Measurements from ENCODE around the gene TRIM16. TPM values are rescaled to one million over a fixed set of nuclear protein-coding genes. Genes with fewer than 3 reads are reported as not detected.
"Not testable (repeated sequence)": the region's sequence is repeated elsewhere in the genome, so short reads cannot be mapped to it uniquely, and the experiment has no call there.

The TRIM16 gene
- total RNA-seq (2011; cell fraction: chromatin; rRNA removed; ENCODE audit: low replicate concordance), result 30.2 and 38.0 TPM in 2 replicates
- total RNA-seq (2011; cell fraction: nucleolus; rRNA removed), result 16.8 and 18.2 TPM in 2 replicates
- 20.8 and 26.6 TPM in 2 replicates for total RNA-seq (2011; cell fraction: nucleoplasm; rRNA removed)
- 7.0 and 8.2 TPM in 2 replicates for total RNA-seq (2014; rRNA removed)
- total RNA-seq (2014; rRNA removed; fragmentation: Illumina TruSeq; extraction: Trizol), result 9.2 and 10.3 TPM in 2 replicates
- total RNA-seq (2015; rRNA removed; fragmentation: Illumina TruSeq; extraction: Trizol), result 7.8 and 8.7 TPM in 2 replicates
- total RNA-seq (2021), result 8.2 and 9.2 TPM in 2 replicates
- 7.6 and 8.0 TPM in 2 replicates for polyA plus RNA-seq (2011; rRNA removed)
- 5.2 and 8.0 TPM in 2 replicates for polyA plus RNA-seq (2011; cell fraction: cytosol; rRNA removed)
- 10.4 and 11.9 TPM in 2 replicates for polyA plus RNA-seq (2011; cell fraction: nucleus; rRNA removed)
- 6.9 and 16.2 TPM in 2 replicates for polyA plus RNA-seq (2012)
- 6.4 and 8.3 TPM in 2 replicates for polyA plus RNA-seq (2014; fragmentation: Illumina TruSeq; extraction: Trizol)
- polyA plus RNA-seq (2014; fragmentation: Nextera tagmentation; extraction: Ambion mirVana), result 1 to 10 TPM; 3.5 to 4.1 TPM
- 6.7 and 10.7 TPM in 2 replicates for polyA plus RNA-seq (2014; rRNA removed)
- 18.3 and 26.4 TPM in 2 replicates for polyA minus RNA-seq (2011; rRNA and poly(A)+ RNA removed)
- polyA minus RNA-seq (2011; cell fraction: cytosol; rRNA and poly(A)+ RNA removed), result 11.9 and 16.7 TPM in 2 replicates
- polyA minus RNA-seq (2011; cell fraction: nucleus; rRNA and poly(A)+ RNA removed), result 11.4 and 20.7 TPM in 2 replicates
- Bru-seq, nascent RNA, result percentile 67 among the genes with signal in this experiment
- BruChase-seq, experiment 1, labeled RNA remaining after a 2-hour chase, result percentile 67 among the genes with signal in this experiment
- BruChase-seq, experiment 2, labeled RNA remaining after a 6-hour chase, result percentile 65 among the genes with signal in this experiment
- long read RNA-seq, experiment 1, partial matches to known transcripts, result 5 of 17 reads
- long read RNA-seq, experiment 1, other reads (novel, unspliced or antisense), result 12 of 17 reads
- long read RNA-seq, experiment 2, partial matches to known transcripts, result 1 of 6 reads
- long read RNA-seq, experiment 2, other reads (novel, unspliced or antisense), result 4 of 6 reads
- long read RNA-seq, experiment 3, partial matches to known transcripts, result 1 of 3 reads
- long read RNA-seq, experiment 3, other reads (novel, unspliced or antisense), result 2 of 3 reads

DNA sequence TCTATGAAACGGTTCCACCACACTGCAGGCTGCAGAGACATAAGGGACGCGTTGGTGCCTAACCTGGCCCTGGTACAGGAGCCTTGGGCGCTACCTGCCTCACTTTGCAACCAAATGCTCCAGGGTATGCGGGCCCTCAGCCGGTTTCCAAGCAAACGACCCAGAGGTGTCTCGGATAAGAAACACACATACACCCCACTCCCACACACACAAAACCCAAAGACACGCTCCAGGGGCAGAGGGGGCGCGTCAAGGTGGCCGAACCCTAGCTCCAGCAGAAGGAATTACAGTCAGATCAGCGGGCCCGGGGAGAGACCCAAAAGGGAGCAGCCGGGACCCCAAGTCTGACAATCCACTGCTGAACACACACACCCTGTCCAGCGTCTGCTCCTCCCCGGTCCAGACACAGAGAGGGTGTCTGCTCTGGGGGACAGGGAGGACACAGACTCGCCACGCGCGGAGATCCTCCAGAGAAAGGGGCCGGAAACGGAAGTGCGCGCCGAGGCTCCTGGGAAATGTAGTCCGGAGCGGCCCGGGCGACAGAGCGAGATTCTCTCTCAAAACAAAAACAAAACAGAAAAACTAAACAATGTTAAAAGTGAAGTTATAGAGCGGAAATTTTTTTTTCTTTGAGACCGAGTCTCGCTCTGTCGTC, at the start of gene TRIM16:
Gene TRIM16, minus strand, starts transcription at position 488 of the 655 bp plus-strand sequence. CDS start 32,702 bp downstream, outside the sequence.
- H3K9me1 ChIP-seq (ENCODE audit: control insufficient read depth, insufficient read depth, low read length); H4K20me1 ChIP-seq (replicated peaks; ENCODE audit: control insufficient read depth, insufficient read depth, low read length); CTCF ChIA-PET (ENCODE audit: low intra/inter-chr PET ratio); H3K79me2 ChIP-seq (ENCODE audit: control insufficient read depth, insufficient read depth, low read length); H3K4me1 ChIP-seq (replicated peaks in 1 of 2; ENCODE audit: control insufficient read depth in 2 of 2, insufficient read depth in 2 of 2, low read length in 2 of 2); POLR2A ChIA-PET; in situ Hi-C loops (cut with MboI); H3K36me3 ChIP-seq (ENCODE audit: control insufficient read depth, insufficient read depth, low read length); H3K27me3 ChIP-seq (ENCODE audit: control insufficient read depth in 2 of 2, insufficient read depth in 2 of 2, low read length in 2 of 2); H3K9me3 ChIP-seq (replicated peaks; ENCODE audit: control insufficient read depth, insufficient read depth, low read depth, low read length); intact Hi-C loops (cut with micrococcal nuclease): not testable (repeated sequence)
- peak within 1 kb of the TSS; percentile 94 for H2AFZ ChIP-seq (ENCODE audit: low read depth, low read length)
- WGBS (ENCODE audit: insufficient coverage, low coverage, missing lambda C conversion rate), result 1% methylated on average over 11 of the region's 35 CpGs
- H3K4me3 ChIP-seq, result peak within 1 kb of the TSS; percentile 55
- DNase-seq (ENCODE audit: extremely low read depth in 1 of 4, low spot score in 3 of 4), result peak; percentile 46 to 78 (median 53)
- FAIRE-seq, result peak; percentile 83
- peak within 1 kb of the TSS; percentile 84 for H3K4me2 ChIP-seq (ENCODE audit: insufficient read depth, low read length)
- peak; percentile 98 for ATAC-seq
- BruUV-seq (replicated peaks), result TSS peak; percentile 85
- peak within 1 kb of the TSS; percentile 67 to 87 for H3K9ac ChIP-seq (ENCODE audit: insufficient read depth in 1 of 2, low read depth in 2 of 2, low read length in 2 of 2)
- peak within 1 kb of the TSS; percentile 60 for H3K27ac ChIP-seq (ENCODE audit: extremely low read depth, low read depth, low read length)
- peak; percentile 21; the same call in 1 of the 2 replicates for TF ChIP-seq NFIC (IDR thresholded peaks at IDR 0.05)
- peak; percentile 13; the same call in 1 of the 2 replicates for TF ChIP-seq CTBP1 (IDR thresholded peaks at IDR 0.05; ENCODE audit: borderline replicate concordance)
- TF ChIP-seq, protein P1, sequence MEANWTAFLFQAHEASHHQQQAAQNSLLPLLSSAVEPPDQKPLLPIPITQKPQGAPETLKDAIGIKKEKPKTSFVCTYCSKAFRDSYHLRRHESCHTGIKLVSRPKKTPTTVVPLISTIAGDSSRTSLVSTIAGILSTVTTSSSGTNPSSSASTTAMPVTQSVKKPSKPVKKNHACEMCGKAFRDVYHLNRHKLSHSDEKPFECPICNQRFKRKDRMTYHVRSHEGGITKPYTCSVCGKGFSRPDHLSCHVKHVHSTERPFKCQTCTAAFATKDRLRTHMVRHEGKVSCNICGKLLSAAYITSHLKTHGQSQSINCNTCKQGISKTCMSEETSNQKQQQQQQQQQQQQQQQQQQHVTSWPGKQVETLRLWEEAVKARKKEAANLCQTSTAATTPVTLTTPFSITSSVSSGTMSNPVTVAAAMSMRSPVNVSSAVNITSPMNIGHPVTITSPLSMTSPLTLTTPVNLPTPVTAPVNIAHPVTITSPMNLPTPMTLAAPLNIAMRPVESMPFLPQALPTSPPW (CRISPR knock-in tag; IDR thresholded peaks at IDR 0.05), result peak; percentile 43
- peak in 1 of 2 experiments; percentile 68; a peak in 2 of 4 replicates for TF ChIP-seq HDAC1 (IDR thresholded peaks at IDR 0.05)
- TF ChIP-seq SUPT5H (IDR thresholded peaks at IDR 0.05), result peak; percentile 65
- peak; percentile 42; the same call in 1 of the 2 replicates for TF ChIP-seq HDAC2 (IDR thresholded peaks at IDR 0.05)
- TF ChIP-seq GABPA (tag; conservative IDR thresholded peaks at IDR 0.05; ENCODE audit: low read depth), result peak; percentile 94
- TF ChIP-seq PHF8 (IDR thresholded peaks at IDR 0.05; ENCODE audit: borderline replicate concordance, low read length), result peak; percentile 47; the same call in 1 of the 2 replicates
- TF ChIP-seq EP400 (IDR thresholded peaks at IDR 0.05), result peak; percentile 66; the same call in 1 of the 2 replicates

All from K562 (cell line).